ENCODE results near the gene TMEM169. TPM values are rescaled to one million over a fixed set of nuclear protein-coding genes. Genes with fewer than 3 reads are reported as not detected.
A peak's percentile ranks its signal among the peaks of the same experiment; 100 is the strongest.

Gene TMEM169
- total RNA-seq, 6 experiments from 2014 or later: 0.09 to 0.25 (median 0.13) TPM; not detected in 3

DNA sequence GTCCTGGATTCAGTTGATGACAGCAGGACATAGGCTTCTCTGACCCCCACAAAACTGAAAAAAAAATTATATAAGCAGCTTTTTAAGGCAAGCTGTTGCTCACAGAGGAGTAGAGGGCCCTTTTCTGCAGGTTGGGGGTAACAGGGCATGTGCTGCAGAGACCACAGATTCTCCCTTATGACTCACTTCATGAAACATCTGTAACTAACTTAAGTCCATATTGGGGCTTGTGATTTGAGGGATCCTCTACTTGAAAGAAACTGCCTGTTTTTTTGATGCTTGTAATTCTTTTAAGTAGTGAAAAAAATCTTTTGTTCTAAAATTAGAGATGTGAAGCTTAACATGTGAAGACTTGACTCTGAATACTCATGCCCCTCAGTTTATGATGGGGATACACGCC lies 60.8 kb downstream of the TMEM169 start:
- peak; percentile 65 for DNase-seq
- TF ChIP-seq, protein P1, sequence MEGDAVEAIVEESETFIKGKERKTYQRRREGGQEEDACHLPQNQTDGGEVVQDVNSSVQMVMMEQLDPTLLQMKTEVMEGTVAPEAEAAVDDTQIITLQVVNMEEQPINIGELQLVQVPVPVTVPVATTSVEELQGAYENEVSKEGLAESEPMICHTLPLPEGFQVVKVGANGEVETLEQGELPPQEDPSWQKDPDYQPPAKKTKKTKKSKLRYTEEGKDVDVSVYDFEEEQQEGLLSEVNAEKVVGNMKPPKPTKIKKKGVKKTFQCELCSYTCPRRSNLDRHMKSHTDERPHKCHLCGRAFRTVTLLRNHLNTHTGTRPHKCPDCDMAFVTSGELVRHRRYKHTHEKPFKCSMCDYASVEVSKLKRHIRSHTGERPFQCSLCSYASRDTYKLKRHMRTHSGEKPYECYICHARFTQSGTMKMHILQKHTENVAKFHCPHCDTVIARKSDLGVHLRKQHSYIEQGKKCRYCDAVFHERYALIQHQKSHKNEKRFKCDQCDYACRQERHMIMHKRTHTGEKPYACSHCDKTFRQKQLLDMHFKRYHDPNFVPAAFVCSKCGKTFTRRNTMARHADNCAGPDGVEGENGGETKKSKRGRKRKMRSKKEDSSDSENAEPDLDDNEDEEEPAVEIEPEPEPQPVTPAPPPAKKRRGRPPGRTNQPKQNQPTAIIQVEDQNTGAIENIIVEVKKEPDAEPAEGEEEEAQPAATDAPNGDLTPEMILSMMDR (IDR thresholded peaks at IDR 0.05): no peak
- Mint-ChIP-seq H3K9me3 (no peaks in the 10 kb centered on the region), H3K4me1 (ENCODE audit: low read depth) (peaks cover 27% of the 10 kb centered on the region), H3K27ac (peak overlapping the region; percentile 63), H3K27me3 (ENCODE audit: insufficient read depth) (peaks cover 4% of the 10 kb centered on the region), H3K36me3 (ENCODE audit: low read depth) (peaks cover 35% of the 10 kb centered on the region), H3K4me3 (peak overlapping the region; percentile 6; the same call in 1 of the 2 replicates)

DNA sequence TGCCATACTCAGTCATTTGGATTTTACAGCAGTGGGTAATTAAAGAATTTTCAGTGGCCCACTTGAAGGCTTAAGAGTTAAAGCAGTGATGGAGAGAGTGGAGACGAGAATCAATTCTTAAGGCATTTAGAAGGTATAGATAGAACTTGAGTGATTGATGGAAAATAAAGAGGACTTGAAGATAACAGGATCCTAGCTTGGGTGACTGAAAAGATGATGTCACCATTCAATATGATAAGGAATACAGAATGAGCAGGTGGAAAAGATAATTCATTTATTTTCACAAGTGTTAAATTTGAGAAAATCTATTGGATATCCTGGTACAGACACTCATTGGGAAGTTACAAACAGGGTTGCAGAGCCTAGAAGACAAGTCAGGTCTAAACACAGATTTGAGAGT lies 62.7 kb downstream of the TMEM169 start:
- Mint-ChIP-seq H3K9me3 (no peaks in the 10 kb centered on the region), H3K36me3 (ENCODE audit: low read depth) (peaks cover 32% of the 10 kb centered on the region), H3K27ac (no peak overlapping the region), H3K27me3 (ENCODE audit: insufficient read depth) (peaks cover 4% of the 10 kb centered on the region), H3K4me1 (ENCODE audit: low read depth) (peaks cover 44% of the 10 kb centered on the region), H3K4me3 (no peak overlapping the region)
- DNase-seq: no peak
- TF ChIP-seq, protein P1 (IDR thresholded peaks at IDR 0.05): no peak

DNA sequence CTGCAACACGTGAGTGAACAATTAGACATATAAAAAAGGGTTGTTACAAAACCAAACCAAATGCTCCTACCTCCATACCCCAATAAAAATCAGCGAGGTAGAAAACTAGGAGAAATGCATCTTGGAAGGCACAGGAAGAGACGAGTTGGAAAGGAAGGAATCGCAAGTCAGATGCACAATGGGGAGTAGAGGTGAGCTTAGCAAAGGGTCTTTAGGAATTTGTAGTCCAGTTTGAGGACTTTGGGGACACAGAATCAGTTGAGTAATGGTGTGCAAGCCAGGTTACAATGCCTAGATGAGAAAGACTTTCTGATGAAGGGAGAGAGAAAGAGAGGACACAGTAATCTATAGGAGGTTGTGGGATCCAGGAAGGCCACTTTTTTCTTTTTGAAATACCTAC lies 63.1 kb downstream of the TMEM169 start:
- H3K9me3 Mint-ChIP-seq: no peaks in the 10 kb centered on the region
- peaks cover 4% of the 10 kb centered on the region for H3K27me3 Mint-ChIP-seq (ENCODE audit: insufficient read depth)
- H3K4me1 Mint-ChIP-seq (ENCODE audit: low read depth): peaks cover 49% of the 10 kb centered on the region
- TF ChIP-seq, protein P1 (IDR thresholded peaks at IDR 0.05): no peak
- DNase-seq: no peak
- H3K4me3 Mint-ChIP-seq: no peak overlapping the region
- peaks cover 36% of the 10 kb centered on the region for H3K36me3 Mint-ChIP-seq (ENCODE audit: low read depth)
- H3K27ac Mint-ChIP-seq: no peak overlapping the region

DNA sequence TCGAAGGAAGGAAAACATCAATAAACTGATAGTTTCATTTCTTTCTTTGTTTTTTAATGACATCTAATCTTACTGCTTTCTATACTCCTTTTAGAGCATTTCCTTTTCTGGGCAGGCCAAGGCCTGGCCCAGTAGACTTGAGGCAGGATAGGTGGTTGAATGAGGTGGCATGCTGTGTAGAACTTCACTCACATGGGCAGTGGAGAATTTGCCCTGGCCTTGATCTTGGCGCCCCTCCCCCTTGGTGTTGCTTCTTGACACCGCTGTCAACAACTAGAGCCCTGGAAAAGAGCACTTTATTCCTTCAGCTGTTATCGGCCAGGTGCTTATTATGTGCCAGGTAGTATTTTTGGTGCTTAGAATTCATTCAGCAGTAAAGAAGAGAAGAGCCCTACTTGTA lies 64.9 kb downstream of the TMEM169 start:
- TF ChIP-seq, protein P1 (IDR thresholded peaks at IDR 0.05): no peak
- peak overlapping the region; percentile 51 for H3K27ac Mint-ChIP-seq
- H3K4me3 Mint-ChIP-seq: no peak overlapping the region
- H3K4me1 Mint-ChIP-seq (ENCODE audit: low read depth): peaks cover 63% of the 10 kb centered on the region
- no peaks in the 10 kb centered on the region for H3K9me3 Mint-ChIP-seq
- H3K27me3 Mint-ChIP-seq (ENCODE audit: insufficient read depth): peaks cover 4% of the 10 kb centered on the region
- DNase-seq: no peak
- H3K36me3 Mint-ChIP-seq (ENCODE audit: low read depth): peaks cover 40% of the 10 kb centered on the region

DNA sequence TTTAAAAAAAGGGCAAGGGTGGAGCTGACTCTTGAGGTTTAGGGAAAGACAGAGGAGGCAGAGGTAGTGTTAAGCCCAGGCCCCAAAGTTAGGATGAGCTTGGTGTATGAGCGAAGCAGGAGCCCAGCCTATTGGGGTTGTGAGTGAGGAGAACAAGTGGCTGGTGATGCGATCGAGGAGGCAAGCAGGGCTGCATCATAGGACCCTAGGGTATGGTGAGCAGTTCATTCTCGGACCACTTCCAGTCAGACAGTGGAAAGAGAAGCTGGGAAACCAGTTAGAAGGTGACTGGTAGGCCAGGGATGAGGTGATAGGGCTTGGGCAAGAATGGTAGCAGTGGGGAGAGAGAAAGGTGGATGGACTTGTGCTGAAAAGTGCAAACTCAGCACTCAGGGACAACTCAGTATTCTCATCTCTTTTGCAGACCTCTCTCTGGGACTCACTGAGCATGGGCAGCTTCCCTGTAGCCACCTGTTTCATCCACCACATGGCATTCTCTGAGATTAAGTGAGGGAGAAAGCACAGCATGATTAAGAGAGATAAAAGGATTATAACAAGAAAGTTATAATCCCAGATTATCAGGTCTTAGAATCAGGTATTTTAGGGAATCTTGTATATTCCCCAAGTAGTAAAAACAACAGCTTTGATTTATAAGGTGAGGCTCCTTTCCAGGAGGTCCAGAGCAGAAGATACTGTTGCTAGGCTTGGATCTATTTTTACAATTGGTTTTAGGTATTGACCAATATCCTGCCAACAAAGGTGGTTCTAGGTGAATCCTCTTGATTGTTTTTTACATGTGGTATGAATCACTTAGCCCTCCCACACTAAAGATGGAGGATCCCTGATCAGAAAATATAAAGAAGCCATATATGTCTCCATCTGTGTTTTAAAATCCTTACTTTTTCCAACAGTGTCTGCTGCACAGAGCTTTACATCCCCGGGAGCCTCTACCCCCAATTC lies 65.7 kb downstream of the TMEM169 start:
- Mint-ChIP-seq H3K4me1 (ENCODE audit: low read depth) (peaks cover 61% of the 10 kb centered on the region), H3K27me3 (ENCODE audit: insufficient read depth) (peaks cover 4% of the 10 kb centered on the region), H3K27ac (peak overlapping the region; percentile 32), H3K9me3 (no peaks in the 10 kb centered on the region), H3K4me3 (no peak overlapping the region; the same call in 1 of the 2 replicates), H3K36me3 (ENCODE audit: low read depth) (peaks cover 44% of the 10 kb centered on the region)
- no peak for DNase-seq
- TF ChIP-seq, protein P1 (IDR thresholded peaks at IDR 0.05): no peak

Measured in HFFc6 (cell line).